Hippocampal formation (tissue), 2 donors: ENCODE results near the gene PRLH.
"Not testable (repeated sequence)": the region's sequence is repeated elsewhere in the genome, so short reads cannot be mapped to it uniquely, and the experiment has no call there.

Experiments used
- DNase-seq, 2 donors: peaks; one replicate each; lab custom pipeline; 2025; lab: John Stamatoyannopoulos, UW

PRLH gene

DNA sequence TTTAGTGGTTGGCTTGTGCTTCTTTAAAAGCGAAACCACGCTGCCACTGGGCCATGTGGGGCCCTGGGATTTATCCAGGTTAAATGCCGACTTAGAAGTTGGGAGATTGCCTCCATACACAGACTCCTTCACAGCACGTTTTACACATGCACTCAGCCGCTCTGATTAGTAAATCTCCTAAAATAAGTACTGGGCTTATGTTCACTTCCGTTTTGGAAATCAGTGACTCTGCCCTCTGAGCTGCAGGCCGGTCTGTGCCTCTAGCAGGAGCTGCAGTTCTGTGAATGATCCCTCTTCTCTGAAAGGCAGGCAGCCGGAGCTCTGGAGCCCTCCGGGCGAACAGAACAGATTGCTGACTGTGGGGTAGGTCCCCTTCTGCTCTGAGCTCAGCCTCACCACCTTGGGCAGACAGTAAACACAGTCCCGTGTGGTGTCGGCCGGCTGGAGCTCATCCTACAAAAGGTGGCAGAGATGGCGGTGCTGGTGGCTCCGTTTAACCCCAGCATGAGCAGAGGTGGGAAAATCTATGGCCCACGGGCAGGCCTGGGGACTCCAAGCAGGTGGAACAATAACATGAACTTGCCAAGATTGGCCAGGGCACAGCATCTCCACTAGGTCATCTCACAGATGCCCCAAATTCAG lies 34.0 kb downstream of the PRLH start:
- peak in 1 of 2 donors; percentile 2 for DNase-seq

DNA sequence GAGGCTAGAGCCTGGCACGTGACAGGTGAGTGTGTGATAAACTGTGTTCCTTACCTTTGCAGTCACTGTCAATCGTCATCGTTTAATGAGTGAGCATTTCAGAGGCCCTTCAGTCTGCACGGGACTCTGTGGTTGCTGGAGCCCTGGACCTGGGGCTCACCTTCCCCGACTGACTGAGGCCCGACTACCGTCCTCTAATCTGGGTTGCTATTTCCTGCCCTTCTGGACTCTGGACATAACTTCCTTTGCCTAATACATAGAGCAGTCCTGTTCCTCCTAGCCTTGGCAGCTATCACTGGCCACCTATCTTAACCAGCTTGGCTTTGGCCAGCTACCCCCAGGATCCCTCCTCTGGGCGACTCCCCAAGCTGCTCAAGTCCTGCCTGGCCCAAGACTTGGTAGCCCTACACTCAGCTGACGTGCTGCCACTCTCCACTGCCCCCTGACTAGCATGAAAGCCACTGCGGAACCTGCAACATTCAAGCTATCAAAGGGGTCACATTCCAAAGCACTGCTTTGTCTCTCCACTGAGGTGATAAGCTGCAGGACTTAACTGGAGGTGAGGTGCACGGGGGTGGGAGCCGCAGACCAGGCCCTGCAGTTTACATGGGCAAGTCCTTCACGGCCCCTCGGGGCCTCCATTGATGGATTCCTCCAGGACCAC lies 35.2 kb downstream of the PRLH start:
- no peak for DNase-seq

DNA sequence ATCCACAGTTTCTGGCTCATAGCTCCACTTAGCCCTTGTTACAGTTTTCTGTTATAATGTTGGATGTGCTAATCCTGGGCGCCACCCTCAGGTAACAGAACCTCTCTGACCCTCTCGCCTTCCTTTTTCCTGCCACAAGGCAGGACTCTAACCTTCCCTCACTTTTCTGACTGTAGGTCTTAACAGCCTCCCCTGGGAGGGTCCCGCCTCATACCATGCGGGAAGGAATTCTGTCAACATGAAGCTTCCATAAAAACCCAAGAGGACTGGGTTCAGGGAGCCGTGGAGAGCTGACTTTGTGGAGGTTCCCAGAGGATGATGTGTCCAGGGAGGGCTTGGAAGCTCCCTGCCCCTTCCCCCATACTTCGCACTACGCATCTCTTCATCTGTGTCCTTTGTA lies 36.0 kb downstream of the PRLH start:
- no peak for DNase-seq

DNA sequence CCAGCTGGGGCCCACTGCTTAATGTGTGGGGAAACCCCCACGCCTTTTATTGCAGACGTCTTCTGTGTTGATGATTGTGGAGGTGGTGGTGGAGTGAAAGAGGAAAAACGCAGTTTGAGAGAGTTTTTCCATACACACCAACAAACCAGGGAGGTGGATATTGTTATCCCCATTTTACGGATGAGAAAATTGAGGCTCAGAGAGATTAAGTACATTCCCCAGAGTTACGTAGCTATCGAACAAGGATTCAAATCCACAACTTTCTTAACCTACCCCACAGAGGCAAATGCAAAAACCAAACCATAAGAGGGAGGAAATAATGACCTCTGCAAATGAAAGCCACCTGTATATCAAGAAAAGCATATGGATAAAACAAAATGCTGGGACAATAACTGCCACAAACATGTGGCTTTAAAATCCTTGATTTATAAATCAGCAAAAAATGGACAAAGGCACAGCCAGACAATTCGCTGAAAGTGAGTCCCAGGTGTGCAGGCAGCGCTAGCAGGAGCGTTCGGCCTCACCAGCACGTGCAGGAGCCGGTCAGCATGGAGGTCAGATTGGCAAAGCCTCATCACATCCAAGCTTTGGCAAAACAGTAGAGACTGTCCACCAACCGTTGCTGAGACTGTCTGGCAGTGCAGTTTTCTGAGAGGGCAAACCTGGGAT lies 36.8 kb downstream of the PRLH start:
- no peak for DNase-seq

DNA sequence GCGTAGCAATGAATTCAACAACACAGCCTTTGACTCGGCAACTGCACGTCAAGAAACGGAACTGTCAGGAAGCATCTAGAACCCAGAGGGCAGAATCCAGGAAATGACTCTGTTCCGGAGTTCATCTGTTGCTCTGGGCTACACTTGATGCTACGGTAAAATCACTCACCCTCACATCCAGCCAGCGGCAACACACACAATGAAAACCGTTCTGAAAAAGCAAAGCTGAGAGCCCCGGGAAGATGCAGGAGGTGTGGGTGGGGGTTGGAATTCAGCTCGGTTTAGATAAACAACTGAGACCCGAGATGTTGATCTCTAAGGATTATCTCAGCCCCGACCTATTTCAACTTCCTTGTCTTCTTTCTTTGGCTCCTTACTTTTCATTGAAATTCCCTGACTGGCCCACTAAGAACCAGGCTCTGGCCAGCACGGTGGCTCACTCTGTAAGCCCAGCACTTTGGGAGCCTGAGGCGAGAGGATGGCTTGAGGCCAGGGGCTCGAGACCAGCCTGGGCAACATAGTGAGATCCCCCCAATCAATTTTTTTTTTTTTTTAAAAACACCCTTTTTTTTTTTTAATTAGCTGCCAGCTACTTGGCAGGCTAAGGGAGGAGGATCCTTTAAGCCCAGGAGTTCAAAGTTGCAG lies 37.5 kb downstream of the PRLH start:
- DNase-seq: peak; percentile 6 to 24

DNA sequence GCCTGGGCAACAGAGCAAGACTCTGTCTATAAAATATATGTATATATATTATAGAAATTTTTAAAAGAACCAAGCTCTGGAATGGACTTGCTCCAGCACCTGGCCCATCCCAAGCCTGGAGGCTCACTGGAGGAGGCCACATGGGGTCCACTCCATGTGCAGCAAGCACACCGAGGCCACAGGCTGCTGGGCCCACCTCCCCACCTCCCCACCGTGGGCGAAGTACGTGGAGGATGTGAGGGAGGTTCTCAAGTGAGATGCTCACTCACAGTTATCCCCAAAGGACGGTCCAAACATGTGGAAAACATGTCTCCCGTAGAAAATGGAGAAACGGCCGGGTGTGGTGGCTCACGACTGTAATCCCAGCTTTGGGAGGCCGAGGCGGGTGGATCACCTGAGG lies 38.0 kb downstream of the PRLH start:
- no peak for DNase-seq

DNA sequence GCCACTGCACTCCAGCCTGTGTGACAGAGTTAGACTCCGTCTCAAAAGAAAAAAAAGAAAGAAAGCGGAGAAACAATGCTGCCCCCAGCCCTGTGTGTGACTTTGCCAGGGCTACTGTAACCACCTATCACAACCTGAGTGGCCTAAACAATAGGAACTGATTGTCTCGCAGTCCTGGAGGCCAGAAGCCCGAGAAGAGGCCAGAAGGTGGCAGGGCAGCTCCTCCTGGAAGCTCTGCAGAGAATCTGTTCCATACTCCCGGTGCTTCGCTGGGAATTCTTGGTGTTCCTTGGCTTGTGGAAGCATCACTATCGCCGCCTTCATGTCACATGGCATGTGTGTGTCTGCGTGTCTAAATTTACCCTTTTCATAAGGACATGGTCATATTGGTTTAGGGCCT lies 38.6 kb downstream of the PRLH start:
- DNase-seq: no peak

DNA sequence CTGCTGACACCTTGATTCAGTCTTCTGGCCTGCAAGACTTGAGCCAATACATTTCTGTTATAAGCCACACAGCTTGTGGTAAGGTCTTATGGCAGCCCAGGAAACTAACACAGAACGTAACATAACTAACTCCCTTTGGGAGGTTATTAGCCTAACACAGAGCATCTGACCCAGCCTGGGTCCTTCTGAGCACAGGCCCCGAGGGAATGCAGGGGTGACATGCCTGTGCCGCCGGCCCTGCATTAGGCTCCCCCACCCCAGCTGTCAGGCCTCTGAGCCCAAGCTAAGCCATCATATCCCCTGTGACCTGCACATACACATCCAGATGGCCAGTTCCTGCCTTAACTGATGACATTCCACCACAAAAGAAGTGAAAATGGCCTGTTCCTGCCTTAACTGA lies 40.1 kb downstream of the PRLH start:
- DNase-seq: not testable (repeated sequence)

DNA sequence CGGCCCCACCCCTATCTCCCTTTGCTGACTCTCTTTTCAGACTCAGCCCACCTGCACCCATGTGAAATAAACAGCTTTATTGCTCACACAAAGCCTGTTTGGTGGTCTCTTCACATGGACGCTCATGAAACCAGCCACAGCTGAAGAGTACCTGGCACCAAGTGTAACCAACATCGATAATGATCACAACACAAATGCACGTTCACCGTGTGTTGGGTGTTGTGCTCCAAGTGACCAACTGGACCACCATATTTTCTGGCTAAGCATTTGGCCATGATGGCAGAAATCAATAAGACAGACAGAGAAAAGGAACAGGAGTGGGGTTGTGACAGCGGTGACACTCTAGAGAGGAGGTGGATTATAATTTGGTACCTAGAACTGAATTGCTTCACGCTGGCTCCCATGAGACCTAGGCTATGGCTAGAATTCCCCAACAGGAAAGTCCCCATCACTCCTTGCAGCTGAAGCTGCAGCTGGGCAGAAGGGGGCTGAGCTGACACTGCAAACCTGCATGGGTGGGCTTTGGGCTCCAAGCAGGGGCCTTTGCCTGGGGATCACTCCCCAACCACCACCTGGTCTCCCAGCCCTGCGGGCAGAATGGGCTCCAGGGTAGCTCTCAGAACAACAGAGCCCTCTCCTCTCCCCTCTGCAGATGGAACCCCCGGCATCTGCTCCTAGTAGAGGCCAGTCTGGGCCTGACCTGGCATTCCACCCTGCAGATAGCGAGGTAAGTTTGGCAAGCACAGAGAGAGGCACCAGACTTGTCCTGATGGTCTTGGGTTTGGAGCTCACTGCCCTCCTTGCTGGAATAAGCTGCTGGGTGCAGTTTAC lies 46.4 kb downstream of the PRLH start:
- DNase-seq: no peak

DNA sequence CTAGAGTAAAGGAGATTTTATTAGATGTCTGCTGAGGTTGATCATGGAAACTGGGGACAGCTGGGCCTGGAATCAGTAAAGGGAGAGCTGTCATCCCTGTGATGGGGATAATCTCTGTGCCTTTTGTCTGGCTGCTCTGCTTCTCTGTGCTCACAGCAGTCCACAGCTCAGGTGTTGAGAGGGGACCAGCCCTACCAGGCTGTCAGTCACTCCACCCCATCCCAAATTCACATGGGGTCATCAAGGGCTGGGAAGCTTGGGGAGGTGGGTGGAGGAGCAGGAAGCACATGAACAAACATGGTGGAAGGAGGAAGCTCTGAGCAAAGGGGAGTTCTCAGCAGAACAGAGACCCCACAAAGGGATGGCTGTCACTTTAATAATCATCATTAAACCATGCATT lies 47.3 kb downstream of the PRLH start:
- DNase-seq: no peak

DNA sequence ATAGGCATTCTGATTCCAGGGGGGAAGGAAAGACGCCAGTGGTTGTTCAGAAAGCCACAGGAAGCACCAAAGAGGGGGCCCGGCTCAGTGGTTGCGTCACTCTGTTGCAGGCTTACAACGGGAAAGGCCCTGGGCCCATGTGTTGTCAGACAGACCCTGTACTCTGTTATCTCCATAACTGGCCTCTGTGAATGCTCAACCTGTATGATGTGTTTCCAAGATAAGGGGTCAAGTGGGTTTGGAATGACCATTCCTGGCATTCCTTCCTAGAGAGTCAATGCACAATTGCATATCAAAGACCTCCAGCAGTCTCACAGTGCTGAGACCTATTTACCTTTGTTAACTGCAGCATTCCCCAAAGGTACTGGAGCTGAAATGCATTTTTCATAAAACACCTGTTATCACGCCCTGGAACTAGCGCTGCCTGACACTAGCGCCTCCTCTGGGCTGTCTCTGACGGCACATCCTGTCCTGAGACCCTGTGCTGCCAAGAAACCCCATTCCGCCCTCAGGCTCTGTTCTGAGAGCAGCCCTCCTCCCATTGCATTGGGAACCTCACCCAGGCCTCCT lies 47.9 kb downstream of the PRLH start:
- DNase-seq: peak in 1 of 2 donors; percentile 18

DNA sequence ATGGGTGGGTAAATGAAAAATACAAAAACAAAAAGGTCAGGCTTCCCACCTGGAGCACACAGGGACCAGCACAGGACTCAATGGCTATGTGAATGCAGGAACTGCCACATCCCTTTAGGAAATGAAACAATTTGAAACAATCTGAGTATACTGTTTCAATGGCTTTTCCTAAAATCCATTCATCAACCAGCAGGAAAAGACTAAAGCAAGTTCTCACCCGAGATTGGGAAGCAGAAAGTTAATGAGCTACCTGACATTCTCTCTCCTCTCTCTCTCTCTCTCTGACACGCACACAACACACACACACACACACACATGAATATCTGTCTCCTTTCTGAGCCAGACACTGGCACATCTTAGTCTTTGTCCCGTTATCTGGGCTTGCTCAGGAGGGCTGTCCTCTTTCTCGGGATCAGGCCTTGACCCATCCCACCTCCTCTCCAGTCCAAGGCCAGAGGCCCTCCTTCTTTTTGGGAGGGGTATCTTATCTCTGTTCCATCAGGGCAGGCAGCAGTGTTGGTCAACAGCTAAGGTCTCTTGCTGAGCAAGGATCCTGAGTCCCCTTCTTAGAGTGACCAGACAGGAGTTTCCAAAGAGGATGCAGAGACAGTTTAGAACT lies 49.4 kb downstream of the PRLH start:
- DNase-seq: no peak

DNA sequence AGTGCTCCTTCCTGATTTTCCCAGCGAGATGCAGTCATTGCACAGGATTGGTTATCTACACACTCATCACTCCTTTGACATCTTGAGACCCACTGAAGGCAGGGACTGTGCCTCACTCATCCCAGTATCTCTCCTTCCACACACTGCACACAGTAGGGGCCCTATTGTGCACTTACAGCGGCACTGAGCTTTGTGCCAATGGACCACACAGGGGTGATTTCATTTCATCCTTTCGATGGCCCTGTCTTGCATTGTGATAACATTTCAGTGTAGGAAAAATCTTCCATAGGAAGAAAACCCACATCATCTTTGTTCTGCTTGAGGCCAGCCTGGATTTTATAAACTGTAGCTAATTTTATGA lies 50.0 kb downstream of the PRLH start:
- DNase-seq: no peak
